ENCODE data around the gene HOXA13. TPM values are rescaled to one million over a fixed set of nuclear protein-coding genes. Genes with fewer than 3 reads are reported as not detected.

HOXA13 gene
- not detected in 2 replicates for total RNA-seq

DNA sequence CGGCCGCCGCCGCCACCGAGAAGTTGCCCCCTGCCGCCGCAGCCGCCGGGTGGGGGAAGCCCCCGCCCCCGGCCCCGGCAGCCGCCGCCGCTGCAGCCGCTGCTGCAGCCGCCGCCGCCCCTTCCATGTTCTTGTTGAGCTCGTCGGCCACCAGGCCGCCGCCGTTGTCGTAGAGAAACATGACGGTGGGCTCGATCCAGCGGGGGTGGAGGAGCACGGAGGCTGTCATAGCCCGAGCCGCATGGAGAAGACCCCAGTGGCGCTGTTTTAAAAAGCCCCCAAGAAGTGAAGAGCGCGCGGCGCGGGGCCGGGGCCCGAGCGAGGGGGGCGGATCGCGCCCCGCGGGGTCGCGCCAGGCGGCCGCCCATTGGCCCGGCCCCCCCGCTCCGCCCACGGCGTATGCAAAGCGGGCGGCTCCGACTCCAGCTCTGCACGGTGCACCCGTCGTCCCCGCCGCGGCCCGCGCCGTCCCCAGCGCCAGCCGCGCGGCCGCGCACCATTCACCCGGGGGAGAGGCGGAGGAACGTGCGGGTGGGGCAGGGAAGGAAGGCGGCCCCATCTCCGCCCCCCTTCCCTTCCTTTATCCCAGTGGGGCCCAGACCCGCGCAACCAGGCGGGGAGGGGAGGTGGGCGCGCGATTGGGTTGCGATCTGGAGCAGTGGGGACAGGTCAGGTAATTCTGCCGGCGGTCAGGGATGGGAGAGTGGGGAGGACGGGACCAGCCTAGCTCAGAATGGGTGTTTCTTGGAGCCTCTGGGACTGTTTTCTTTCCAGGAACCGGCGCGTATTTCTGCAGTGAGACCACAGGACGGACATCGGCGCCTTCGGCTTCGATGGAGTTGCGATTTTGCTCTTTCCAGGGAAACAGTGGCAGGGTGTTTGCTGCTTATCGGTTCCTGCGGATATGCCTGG is at the start of gene HOXA13:
Gene HOXA13, minus strand, starts transcription at position 243 of the 912 bp plus-strand sequence. Its CDS starts 14 bp downstream, at position 229.

DNA sequence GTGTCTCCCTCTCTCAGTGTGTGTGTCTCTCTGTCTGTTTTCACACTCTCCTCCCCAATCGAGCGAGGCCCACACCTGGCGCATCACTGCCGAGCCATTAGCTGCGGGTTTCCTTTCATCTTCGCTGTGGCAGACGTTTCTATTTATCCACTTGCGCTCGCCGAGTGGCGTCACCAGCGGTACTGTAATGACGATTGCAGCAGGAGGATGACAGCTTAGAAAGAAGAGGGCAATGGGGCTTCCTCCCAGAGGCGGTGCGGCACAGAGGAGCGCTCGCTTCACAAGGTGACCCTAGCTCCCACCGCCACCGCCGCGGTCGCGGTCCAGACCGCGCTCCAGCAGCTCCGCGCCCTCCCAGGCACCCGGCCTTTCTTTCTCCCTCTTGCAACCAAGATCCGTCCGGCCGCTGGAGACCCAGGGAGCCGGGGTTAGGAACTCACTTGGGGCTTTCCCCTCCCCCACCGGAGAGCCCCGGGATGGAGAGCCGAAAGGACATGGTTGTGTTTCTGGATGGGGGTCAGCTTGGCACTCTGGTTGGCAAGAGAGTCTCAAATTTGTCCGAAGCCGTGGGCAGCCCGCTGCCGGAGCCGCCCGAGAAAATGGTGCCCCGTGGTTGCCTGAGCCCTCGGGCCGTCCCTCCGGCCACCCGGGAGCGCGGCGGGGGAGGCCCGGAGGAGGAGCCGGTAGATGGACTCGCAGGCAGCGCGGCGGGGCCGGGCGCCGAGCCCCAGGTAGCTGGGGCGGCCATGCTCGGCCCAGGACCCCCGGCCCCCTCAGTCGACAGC is 42.9 kb upstream of the HOXA13 start, which contains the start of gene EVX1:
Gene EVX1, plus strand, starts transcription at position 248 of the 785 bp plus-strand sequence. Its CDS starts 229 bp downstream, at position 477.

DNA sequence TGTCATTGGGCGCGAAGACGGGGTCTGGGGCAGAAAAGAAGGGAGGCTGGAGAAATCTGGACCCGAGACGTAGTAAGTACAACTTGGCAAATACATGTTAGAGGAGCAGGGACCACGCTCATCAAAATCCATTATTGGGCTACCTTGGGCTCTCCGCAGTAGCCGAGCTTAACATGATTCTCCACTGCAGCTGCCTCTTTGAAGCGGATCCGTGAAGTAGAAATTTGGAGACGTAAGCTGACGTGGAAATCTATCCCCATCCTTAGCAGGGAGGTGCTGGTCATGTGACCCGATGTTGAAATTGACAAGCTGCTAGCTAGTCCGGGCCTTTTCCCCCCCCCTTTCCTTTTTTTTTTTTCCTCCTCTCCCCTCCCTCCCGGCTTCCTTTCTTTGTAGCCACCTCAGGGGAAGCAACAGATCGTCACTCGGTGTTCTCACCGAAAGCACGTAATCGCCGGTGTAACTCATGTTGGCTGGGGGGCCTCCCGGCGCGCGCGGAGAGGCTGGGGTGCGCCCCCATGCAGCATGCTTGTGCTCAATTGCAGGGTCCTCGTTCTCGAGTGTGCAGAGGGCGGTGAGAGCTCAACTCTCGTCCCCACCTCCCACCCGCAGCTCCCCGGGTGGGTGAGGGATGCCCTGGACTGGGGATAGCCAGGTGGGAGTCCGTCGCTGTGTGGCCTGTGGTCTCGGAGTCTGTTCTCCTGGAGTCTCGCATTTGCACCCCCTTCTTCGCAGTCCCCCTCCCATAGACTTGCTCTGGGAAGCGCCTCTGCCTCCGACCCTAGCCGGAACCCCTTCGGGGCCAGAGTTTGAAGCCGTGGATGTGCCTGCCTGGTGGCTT is 14.7 kb downstream of the HOXA13 start, which contains the start of gene HOXA11:
Gene HOXA11, minus strand, starts transcription at position 220 of the 841 bp plus-strand sequence. Its CDS starts 88 bp downstream, at position 132.

DNA sequence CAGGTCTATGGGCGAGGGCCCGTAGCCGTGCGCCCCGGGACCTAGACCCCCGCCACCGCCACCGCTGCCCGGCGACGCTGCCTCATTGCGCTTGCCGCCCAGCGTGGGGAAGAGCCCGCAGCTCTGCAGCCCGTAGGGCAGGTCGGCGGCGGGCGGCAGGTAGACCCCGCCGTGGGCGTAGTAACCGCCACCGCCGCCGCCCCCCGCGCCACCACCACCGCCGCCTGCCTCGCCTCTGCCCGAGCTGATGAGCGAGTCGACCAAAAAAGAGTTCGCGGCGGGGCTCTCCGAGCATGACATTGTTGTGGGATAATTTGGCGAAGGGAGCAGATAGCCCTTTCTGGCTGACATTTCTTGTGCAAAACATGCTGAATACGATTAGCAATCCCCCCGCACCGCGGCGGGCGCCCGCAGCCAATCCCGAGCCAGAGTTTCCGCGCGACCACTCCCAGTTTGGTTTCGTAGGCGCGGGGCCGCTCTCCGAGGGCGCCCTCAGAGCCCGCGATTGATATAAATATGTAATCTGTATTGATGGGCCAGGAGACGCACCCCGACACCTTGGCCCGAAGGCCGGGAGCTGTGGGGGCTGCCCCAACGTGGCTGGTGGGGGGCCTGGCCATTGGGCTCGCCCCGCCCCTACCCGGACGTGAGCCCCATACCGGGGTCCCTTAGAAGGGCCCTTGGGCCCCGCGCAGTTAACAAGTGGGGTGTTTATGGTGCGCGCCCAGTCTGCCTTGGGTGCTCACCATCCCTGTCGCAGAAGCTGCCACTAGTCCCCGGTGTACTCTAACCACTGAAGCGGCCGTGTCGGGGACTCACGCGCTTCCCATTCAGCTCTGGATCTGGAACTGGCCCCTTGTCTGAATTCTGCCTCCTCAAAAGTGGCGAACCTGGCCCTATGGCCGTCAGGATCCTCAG is 25.7 kb downstream of the HOXA13 start, which contains the start of gene HOXA10:
Gene HOXA10, minus strand, starts transcription at position 365 of the 918 bp plus-strand sequence. Its CDS starts 14 bp downstream, at position 351.

DNA sequence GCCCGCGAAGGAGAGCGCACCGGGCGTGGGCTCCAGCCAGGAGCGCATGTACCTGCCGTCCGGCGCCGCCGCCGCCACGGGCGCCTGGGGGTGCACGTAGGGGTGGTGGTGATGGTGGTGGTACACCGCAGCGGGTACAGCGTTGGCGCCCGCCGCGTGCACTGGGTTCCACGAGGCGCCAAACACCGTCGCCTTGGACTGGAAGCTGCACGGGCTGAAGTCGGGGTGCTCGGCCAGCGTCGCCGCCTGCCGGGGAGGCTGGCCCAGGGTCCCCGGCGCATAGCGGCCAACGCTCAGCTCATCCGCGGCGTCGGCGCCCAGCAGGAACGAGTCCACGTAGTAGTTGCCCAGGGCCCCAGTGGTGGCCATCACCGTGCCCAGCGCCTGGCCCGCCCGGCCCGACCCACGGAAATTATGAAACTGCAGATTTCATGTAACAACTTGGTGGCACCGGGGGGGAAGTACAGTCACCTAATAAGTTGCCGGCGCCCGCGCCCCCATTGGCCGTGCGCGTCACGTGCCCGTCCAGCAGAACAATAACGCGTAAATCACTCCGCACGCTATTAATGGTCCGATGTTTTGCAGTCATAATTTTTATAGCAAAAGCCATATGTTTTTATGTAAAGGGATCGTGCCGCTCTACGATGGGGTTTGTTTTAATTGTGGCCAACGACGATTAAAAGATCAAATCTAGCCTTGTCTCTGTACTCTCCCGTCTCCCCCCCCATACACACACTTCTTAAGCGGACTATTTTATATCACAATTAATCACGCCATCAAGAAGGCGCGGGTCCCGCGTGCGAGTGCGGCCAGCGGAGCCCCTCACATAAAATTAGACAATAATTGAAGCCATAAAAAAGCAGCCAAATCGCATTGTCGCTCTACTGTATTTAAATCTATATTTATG is 34.5 kb downstream of the HOXA13 start, which contains the start of gene HOXA9:
Gene HOXA9, minus strand, starts transcription at position 449 of the 907 bp plus-strand sequence. Its CDS starts 80 bp downstream, at position 369.

DNA sequence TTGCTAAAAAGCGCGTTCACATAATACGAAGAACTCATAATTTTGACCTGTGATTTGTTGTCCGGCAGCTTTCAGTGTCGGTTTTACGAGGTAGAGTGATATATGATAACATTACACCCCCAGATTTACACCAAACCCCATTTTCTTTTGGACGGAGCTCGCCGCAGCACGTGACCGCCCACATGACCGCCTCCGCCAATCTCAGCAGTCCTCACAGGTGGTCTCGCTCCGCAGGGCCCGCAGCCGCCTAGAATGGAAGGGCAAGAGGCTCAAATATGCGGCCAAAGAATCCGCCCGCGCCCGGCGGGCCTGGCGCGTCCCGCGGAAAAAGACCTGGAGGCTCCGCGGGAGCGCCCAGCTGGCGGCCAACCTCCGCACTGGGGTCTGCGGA is 43.4 kb downstream of the HOXA13 start, which contains the start of gene HOXA7:
Gene HOXA7, minus strand, starts transcription at position 168 of the 391 bp plus-strand sequence. Its CDS starts 130 bp downstream, at position 38.

DNA sequence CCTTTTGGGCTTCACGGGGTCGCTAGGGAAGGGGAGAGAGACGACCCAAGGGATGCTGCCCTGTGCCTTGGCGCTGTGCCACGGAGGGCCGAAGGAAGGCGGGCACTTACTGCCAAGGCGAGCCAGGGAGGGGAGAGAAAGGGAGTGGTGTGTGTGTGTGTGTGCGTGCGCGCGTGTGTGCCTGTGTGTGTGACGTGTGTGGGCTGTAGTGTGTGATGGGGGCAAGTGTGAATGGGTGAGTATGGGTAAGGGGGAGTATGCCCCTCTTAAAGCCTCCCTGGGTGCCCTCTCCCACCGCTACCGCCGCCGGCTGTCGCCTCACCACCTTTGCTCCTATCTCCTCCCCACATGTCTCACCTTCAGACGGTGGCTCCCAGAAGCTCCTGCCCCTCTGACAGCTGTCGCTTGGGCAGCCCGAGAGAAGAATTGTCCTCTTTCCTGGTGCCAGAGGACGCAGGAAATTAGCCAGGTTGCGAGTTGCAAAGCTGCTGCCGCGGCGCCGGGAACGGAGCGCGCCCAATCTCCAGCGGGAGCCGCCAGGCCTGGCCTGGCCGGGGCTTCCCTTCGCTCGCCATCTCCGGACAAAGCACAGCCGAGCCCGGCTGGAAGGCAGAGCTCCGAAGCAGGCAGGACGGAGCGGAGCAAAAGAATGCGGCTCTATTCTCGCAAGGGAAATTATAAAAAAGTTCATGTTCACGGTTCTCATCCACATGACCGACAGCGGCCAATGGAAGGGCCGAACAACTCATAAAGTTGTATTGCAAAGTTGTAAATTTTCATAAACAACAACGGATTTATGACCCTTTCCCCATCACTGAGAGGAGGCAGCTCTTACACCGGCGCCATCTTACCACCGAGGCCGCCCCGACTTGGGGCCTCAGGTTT is 47.7 kb downstream of the HOXA13 start, which contains the start of gene HOXA3:
Gene HOXA3, minus strand, starts transcription at position 653 of the 885 bp plus-strand sequence. CDS start 41,943 bp downstream, outside the sequence.

DNA sequence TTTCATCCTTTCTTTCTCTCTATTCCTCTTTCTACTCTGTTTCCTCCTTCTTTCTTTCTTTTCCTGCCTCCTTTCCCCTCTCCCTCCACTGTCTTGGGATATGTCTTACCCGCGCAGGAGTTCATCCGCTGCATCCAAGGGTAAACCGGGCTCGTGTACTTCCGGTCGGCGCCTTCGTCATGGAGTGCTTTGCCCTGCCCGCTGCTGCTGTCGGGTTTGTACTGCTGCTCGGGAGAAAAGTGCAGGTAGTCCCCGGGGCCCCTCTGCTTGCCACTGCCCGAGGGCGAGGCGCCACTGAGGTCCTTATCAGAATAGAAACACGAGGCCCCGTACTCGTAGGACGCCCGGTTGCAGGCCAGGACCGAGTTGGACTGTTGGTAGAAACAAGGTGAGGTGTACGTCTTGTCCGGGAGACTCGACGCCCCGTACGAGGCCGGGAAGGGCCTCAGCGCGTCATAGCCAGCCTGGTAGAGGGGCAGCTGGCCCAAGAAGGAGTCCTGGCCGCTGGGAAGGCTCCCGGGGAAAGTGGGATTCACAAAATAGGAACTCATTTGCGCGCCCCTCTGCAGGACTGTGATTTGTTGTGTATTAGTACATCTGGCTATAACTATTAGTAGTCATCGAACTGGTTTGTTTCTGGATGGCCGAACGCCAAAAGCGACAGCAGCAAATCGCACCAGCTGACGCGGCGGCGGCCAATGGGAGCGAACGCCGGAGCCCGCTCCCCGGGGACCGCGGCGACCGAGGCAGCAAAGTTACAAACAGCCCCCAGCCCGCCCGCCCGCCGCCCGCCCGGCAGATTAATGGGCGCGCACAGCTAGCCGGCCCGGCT is 52.5 kb downstream of the HOXA13 start, which contains the start of gene HOXA6:
Gene HOXA6, minus strand, starts transcription at position 576 of the 832 bp plus-strand sequence. Its CDS starts 25 bp downstream, at position 551.

Other genes with a start within 250 kb of the HOXA13 start
- gene HOXA1, start 104.1 kb downstream of the HOXA13 start, total RNA-seq = 0.43 and 0.65 TPM in 2 replicates
- gene HOXA2, start 97.4 kb downstream of the HOXA13 start, total RNA-seq = 0.11 and 0.43 TPM in 2 replicates
- gene HOXA4, start 69.3 kb downstream of the HOXA13 start, total RNA-seq = 0.43 and 0.65 TPM in 2 replicates
- 2.3 and 10.7 TPM in 2 replicates for gene HOXA5, start 56.4 kb downstream of the HOXA13 start, total RNA-seq
- 1.8 and 2.7 TPM in 2 replicates for gene HOXA6, start 52.3 kb downstream of the HOXA13 start, total RNA-seq
- 2.8 and 5.4 TPM in 2 replicates for gene HOXA3, start 47.5 kb downstream of the HOXA13 start, total RNA-seq
- 1.4 and 2.5 TPM in 2 replicates for gene HOXA7, start 43.4 kb downstream of the HOXA13 start, total RNA-seq
- 2.6 and 3.8 TPM in 2 replicates for gene HOXA9, start 34.6 kb downstream of the HOXA13 start, total RNA-seq
- 1.0 and 1.8 TPM in 2 replicates for gene HOXA10, start 25.8 kb downstream of the HOXA13 start, total RNA-seq
- 0.09 and 0.11 TPM in 2 replicates for gene HOXA11, start 14.9 kb downstream of the HOXA13 start, total RNA-seq
- not detected in 2 replicates for gene EVX1, start 42.7 kb upstream of the HOXA13 start, total RNA-seq

Data from dermis lymphatic vessel endothelial cell (primary cell).